Neural crest cell (in vitro differentiated cells): ENCODE results near the gene ZNF155. TPM values are rescaled to one million over a fixed set of nuclear protein-coding genes. Genes with fewer than 3 reads are reported as not detected.

Experiments used
- DNase-seq: peaks from one replicate; pipeline ENCODE4 v3.0.0; 2021; ENCODE audit warnings: low read depth, mixed read lengths, low spot score
- H3K27ac Mint-ChIP-seq: one replicate; pipeline ENCODE4 v1.8.0; 2021; ENCODE audit warnings: mild to moderate bottlenecking, mixed read lengths; ENCODE audit not compliant: unreplicated experiment
- H3K27me3 Mint-ChIP-seq: 2 replicates; pipeline ENCODE4 v1.8.0; 2021; ENCODE audit warnings: low read depth, mild to moderate bottlenecking, mixed read lengths
- H3K36me3 Mint-ChIP-seq: 2 replicates; pipeline ENCODE4 v1.8.0; 2021; ENCODE audit warnings: low read depth, mild to moderate bottlenecking, mixed read lengths
- H3K4me1 Mint-ChIP-seq: 2 replicates; pipeline ENCODE4 v1.8.0; 2021; ENCODE audit warnings: mixed read lengths
- H3K4me3 Mint-ChIP-seq: one replicate; pipeline ENCODE4 v1.8.0; 2021; ENCODE audit warnings: mild to moderate bottlenecking, mixed read lengths
- H3K9me3 Mint-ChIP-seq: 2 replicates; pipeline ENCODE4 v1.8.0; 2021; ENCODE audit warnings: mixed read lengths
- total RNA-seq: library from RNA; stranded (reverse); gene quantifications from 2 replicates; pipeline ENCODE4 v1.2.1, GENCODE V29; 2021
- TF ChIP-seq, protein P1 (sequence below): fragments of 200-600 bp; sonication (generic); conservative IDR thresholded peaks from 2 replicates; pipeline ENCODE4 v1.5.0; 2021; ENCODE audit warnings: antibody characterized with exemption, mild to moderate bottlenecking

ZNF155 gene
- total RNA-seq, 1 donor from 2014 or later: 11.9 TPM

DNA sequence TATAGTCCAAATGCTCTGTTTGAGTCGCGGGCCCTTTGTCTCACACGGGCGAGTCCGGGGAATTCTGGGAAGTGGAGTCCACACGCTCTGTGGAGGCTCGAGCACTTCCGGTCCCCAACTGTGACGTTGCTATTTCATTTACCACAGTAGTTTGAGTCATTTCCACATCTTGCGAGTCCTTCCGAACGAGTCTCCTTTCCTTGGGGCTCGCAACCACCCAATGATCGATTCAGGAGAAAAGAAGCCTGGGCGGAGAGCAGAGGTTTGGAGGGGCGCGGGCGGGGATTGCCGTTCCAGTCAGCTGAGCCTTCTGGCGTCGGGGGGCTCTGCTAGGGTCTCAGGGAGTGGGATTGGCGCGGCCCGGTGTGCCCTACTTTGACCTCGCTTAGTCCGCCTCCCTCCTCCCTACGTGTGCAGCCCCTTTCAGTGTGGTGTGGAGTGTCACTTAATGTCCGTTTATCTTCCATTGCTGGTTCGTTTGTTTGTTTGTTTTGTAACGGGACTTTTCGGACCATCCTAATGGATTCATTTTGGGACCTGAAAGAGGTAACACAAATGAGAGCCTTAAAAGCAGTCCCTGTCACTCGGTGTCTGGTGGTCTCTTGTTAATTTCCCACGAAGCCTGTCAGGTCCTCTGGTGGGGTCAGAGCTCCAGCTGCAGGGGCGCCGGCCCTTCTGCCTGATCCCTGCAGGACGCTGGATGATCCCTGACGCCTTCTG is 41.4 kb downstream of the ZNF155 start, which contains the start of gene ZNF222:
ZNF222 (plus strand) TSS at position 163 of the 720 bp plus-strand sequence; CDS start at position 221, 58 bp downstream.
- Mint-ChIP-seq H3K27me3 (peaks cover 27% of the 10 kb centered on the region), H3K36me3 (peaks cover 50% of the 10 kb centered on the region), H3K9me3 (peaks cover 21% of the 10 kb centered on the region), H3K4me3 (peak within 1 kb of the TSS; percentile 94), H3K27ac (peak within 1 kb of the TSS; percentile 91), H3K4me1 (peaks cover 23% of the 10 kb centered on the region)
- TF ChIP-seq, protein P1, sequence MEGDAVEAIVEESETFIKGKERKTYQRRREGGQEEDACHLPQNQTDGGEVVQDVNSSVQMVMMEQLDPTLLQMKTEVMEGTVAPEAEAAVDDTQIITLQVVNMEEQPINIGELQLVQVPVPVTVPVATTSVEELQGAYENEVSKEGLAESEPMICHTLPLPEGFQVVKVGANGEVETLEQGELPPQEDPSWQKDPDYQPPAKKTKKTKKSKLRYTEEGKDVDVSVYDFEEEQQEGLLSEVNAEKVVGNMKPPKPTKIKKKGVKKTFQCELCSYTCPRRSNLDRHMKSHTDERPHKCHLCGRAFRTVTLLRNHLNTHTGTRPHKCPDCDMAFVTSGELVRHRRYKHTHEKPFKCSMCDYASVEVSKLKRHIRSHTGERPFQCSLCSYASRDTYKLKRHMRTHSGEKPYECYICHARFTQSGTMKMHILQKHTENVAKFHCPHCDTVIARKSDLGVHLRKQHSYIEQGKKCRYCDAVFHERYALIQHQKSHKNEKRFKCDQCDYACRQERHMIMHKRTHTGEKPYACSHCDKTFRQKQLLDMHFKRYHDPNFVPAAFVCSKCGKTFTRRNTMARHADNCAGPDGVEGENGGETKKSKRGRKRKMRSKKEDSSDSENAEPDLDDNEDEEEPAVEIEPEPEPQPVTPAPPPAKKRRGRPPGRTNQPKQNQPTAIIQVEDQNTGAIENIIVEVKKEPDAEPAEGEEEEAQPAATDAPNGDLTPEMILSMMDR: no peak
- DNase-seq: peak; percentile 55

DNA sequence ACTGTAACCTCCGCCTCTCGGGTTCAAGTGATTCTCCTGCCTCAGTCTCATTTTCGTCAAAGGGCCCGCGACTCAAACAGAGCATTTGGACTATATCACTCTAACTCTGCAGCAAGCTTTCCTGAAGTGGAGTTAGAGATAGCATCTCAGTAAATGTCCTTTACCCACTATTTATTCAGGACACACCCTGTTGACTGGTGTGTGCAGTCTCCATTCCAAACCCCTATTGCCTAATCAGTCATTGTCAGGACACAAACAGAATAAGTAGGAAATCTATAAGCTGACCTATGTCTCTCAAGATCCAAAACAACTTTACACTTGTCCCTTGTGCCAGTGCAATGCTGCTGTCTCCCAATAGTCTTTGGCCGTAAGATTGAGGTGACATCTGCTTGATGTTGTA is 42.6 kb downstream of the ZNF155 start:
- H3K27me3 Mint-ChIP-seq: peaks cover 17% of the 10 kb centered on the region
- no peak for DNase-seq
- H3K4me1 Mint-ChIP-seq: peaks cover 23% of the 10 kb centered on the region
- peaks cover 23% of the 10 kb centered on the region for H3K9me3 Mint-ChIP-seq
- TF ChIP-seq, protein P1: no peak
- no peak overlapping the region for H3K27ac Mint-ChIP-seq
- H3K4me3 Mint-ChIP-seq: peak overlapping the region; percentile 50
- H3K36me3 Mint-ChIP-seq: peaks cover 62% of the 10 kb centered on the region

DNA sequence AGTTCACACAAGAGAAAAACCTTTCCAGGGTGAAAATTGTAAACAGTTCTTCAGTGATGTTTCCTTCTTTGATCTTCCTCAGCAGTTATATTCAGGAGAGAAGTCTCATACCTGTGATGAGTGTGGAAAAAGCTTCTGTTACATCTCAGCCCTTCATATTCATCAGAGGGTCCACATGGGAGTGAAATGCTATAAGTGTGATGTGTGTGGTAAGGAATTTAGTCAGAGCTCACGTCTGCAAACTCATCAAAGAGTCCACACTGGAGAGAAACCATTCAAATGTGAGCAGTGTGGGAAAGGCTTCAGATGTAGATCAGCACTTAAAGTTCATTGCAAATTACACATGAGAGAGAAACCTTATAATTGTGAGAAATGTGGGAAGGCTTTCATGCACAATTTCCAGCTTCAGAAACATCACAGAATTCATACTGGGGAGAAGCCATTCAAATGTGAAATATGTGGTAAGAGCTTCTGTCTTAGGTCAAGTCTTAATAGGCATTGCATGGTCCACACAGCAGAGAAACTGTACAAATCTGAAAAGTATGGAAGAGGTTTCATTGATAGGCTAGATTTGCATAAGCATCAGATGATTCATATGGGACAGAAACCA is 48.1 kb downstream of the ZNF155 start:
- H3K36me3 Mint-ChIP-seq: peaks cover 80% of the 10 kb centered on the region
- H3K4me1 Mint-ChIP-seq: peaks cover 6% of the 10 kb centered on the region
- TF ChIP-seq, protein P1: no peak
- no peak overlapping the region for H3K27ac Mint-ChIP-seq
- H3K4me3 Mint-ChIP-seq: no peak overlapping the region
- DNase-seq: no peak
- H3K27me3 Mint-ChIP-seq: peaks cover 5% of the 10 kb centered on the region
- peaks cover 37% of the 10 kb centered on the region for H3K9me3 Mint-ChIP-seq

- no peak overlapping the region for H3K4me3 Mint-ChIP-seq
- peaks cover 26% of the 10 kb centered on the region for H3K9me3 Mint-ChIP-seq
- H3K27me3 Mint-ChIP-seq: peaks cover 56% of the 10 kb centered on the region
- DNase-seq: no peak
- H3K27ac Mint-ChIP-seq: no peak overlapping the region
- H3K4me1 Mint-ChIP-seq: no peaks in the 10 kb centered on the region
- no peaks in the 10 kb centered on the region for H3K36me3 Mint-ChIP-seq
- TF ChIP-seq, protein P1: no peak
These were observed 58.2 kb downstream of the ZNF155 start for GRCh38 chr19:44042147-44042546.

Other genes with a start within 250 kb of the ZNF155 start
- gene SMG9, start 229.2 kb upstream of the ZNF155 start, total RNA-seq: 87.0 and 87.6 TPM in 2 replicates
- 2.2 and 2.8 TPM in 2 replicates for gene KCNN4, start 203.2 kb upstream of the ZNF155 start, total RNA-seq
- gene LYPD5, start 181.7 kb upstream of the ZNF155 start, total RNA-seq: 0.25 TPM in 1 of 2 replicates, not detected in the other
- 13.6 and 14.7 TPM in 2 replicates for gene ZNF283, start 156.9 kb upstream of the ZNF155 start, total RNA-seq
- 3.5 and 3.8 TPM in 2 replicates for gene ZNF404, start 100.2 kb upstream of the ZNF155 start, total RNA-seq
- gene ZNF45, start 48.9 kb upstream of the ZNF155 start, total RNA-seq: 21.6 and 22.9 TPM in 2 replicates
- gene ZNF221, start 33.0 kb upstream of the ZNF155 start, total RNA-seq: 11.6 and 14.3 TPM in 2 replicates
- 6.0 and 6.5 TPM in 2 replicates for gene ZNF230, start 18.8 kb downstream of the ZNF155 start, total RNA-seq
- 7.6 and 8.1 TPM in 2 replicates for gene ZNF222, start 41.2 kb downstream of the ZNF155 start, total RNA-seq
- gene ZNF223, start 67.8 kb downstream of the ZNF155 start, total RNA-seq: 5.8 and 7.6 TPM in 2 replicates
- gene ZNF284, start 88.0 kb downstream of the ZNF155 start, total RNA-seq: 4.5 TPM in 2 replicates
- gene ZNF224, start 110.2 kb downstream of the ZNF155 start, total RNA-seq: 19.4 and 23.0 TPM in 2 replicates
- 6.9 and 7.8 TPM in 2 replicates for gene ZNF225, start 129.2 kb downstream of the ZNF155 start, total RNA-seq
- gene ZNF234, start 157.4 kb downstream of the ZNF155 start, total RNA-seq: 18.2 and 18.6 TPM in 2 replicates
- gene ZNF226, start 180.9 kb downstream of the ZNF155 start, total RNA-seq: 24.4 and 29.8 TPM in 2 replicates
- 33.4 and 35.8 TPM in 2 replicates for gene ZNF227, start 228.3 kb downstream of the ZNF155 start, total RNA-seq